Spleen (tissue), 11 donors: ENCODE measurements around the gene CEND1. TPM values are rescaled to one million over a fixed set of nuclear protein-coding genes. Genes with fewer than 3 reads are reported as not detected.

Source experiments
- DNase-seq: peaks from one replicate; pipeline ENCODE4 v3.0.0-alpha.2; 2020
- H3K27ac ChIP-seq, 8 donors: fragments of 200-600 bp; sonication (generic) in 7 of 8; 1 replicate in 4 of 8; 2 replicates in 4 of 8; pipeline versions ENCODE4 v1.5.0 to v1.8.0; 2016 to 2021; ENCODE audit warnings: inconsistent platforms in 4 of 8, mild to moderate bottlenecking in 4 of 8, moderate library complexity in 1 of 8
- H3K27me3 ChIP-seq, 7 donors: fragments of 200-600 bp; sonication (generic) in 6 of 7; replicated peaks in 1 of 7; 1 replicate in 4 of 7; 2 replicates in 3 of 7; pipeline versions ENCODE4 v1.5.0 to v1.8.0; 2016 to 2021; ENCODE audit warnings: inconsistent platforms in 3 of 7, mild to moderate bottlenecking in 1 of 7
- H3K36me3 ChIP-seq, 6 donors: fragments of 200-600 bp; sonication (generic) in 5 of 6; 1 replicate in 4 of 6; 2 replicates in 2 of 6; pipeline versions ENCODE4 v1.5.0 to v1.8.0; 2016 to 2021; ENCODE audit warnings: inconsistent platforms in 2 of 6
- H3K4me1 ChIP-seq, 6 donors: fragments of 200-600 bp; sonication (generic) in 5 of 6; 1 replicate in 3 of 6; 2 replicates in 3 of 6; pipeline versions ENCODE4 v1.5.0 to v1.8.0; 2016 to 2021; ENCODE audit warnings: inconsistent platforms in 3 of 6
- H3K4me3 ChIP-seq, 8 donors: fragments of 200-600 bp; sonication (generic) in 7 of 8; 1 replicate in 4 of 8; 2 replicates in 4 of 8; pipeline versions ENCODE4 v1.5.0 to v1.8.0; 2016 to 2021; ENCODE audit warnings: inconsistent platforms in 4 of 8, mild to moderate bottlenecking in 4 of 8, moderate library complexity in 2 of 8
- H3K9me3 ChIP-seq, 8 donors: fragments of 200-600 bp; sonication (generic) in 7 of 8; 1 replicate in 4 of 8; 2 replicates in 4 of 8; pipeline versions ENCODE4 v1.5.0 to v1.8.0; 2016 to 2021; ENCODE audit warnings: inconsistent platforms in 4 of 8
- CTCF ChIP-seq, 11 experiments: fragments of 200-600 bp in 7 of 11; fragments of 450-650 bp in 4 of 11; sonication (generic) in 4 of 11; IDR thresholded peaks in 8 of 11; conservative IDR thresholded peaks in 3 of 11; 1 replicate in 7 of 11; 2 replicates in 4 of 11; pipeline versions ENCODE4 v1.4.0 to v1.8.0; 2016 to 2021; ENCODE audit warnings: antibody characterized with exemption in 11 of 11, inconsistent platforms in 4 of 11, mild to moderate bottlenecking in 1 of 11
- POLR2A ChIP-seq, 3 donors: fragments of 450-650 bp; IDR thresholded peaks; one replicate each; pipeline ENCODE4 v1.5.1; 2017; ENCODE audit warnings: antibody characterized with exemption in 3 of 3, mild to moderate bottlenecking in 1 of 3
- POLR2AphosphoS5 ChIP-seq, 3 donors: sonication (generic); formaldehyde crosslinking; IDR thresholded peaks; one replicate each; pipeline ENCODE4 v1.5.1; 2017; ENCODE audit warnings: antibody characterized with exemption in 3 of 3
- WGBS, 5 donors: extraction: QIAGEN DNeasy Blood & Tissue Kit in 3 of 5; methylation state at CpG; one replicate each; pipeline versions ENCODE4 v1.1.5 to v1.1.7; 2013 to 2018; 5-methylcytosine and 5-hydroxymethylcytosine counted together
- intact Hi-C: fragments of 100-400 bp; cut with DNase I; formaldehyde crosslinking; loops from one replicate; pipeline ENCODE4 v1.15.0; 2023; ENCODE audit warnings: low total_unique reads
- polyA plus RNA-seq, 3 donors: library from polyadenylated mRNA; stranded (reverse); fragments of 200-250 nt; gene quantifications; one replicate each; pipeline ENCODE4 v1.2.1, GENCODE V29; 2013
- total RNA-seq, 7 donors: library from RNA; depleted of rRNA in 3 of 7; stranded (reverse); fragments of >200 nt in 3 of 7; fragmentation: NEBNext Ultra II Directional in 4 of 7; extraction: Animal tissue kit (Norgen Biotek cat#: 25700) in 4 of 7; gene quantifications; one replicate each; pipeline versions ENCODE4 v1.1.0 to v1.2.1, GENCODE V29; 2016 to 2021
- donor health status: healthy with polysubstance abuse.
- donor health status: DM: no; HTN: no; CAD: no; lungs with moderate emphysema.
- donor health status: DM: no; HTN: no; CAD: no.
- donor health status: Bipolar disorder and iron deficiency.
- donor health status: healthy.
- donor health status: DM: no; HTN: no; CAD: no.
- donor health status: DM: yes; HTN: yes; CAD: no.

Gene CEND1
- total and polyA plus RNA-seq, 10 donors = 0.29 to 0.42 (median 0.42) TPM; not detected in 7

GRCh38 chr11:776561-777287 lies 13.2 kb downstream of the CEND1 start:
- H3K27ac ChIP-seq = peak overlapping the region; percentile 43 to 91 (median 84)
- intact Hi-C loops = no loop called here
- peak overlapping the region; percentile 46 to 97 (median 76) for H3K4me3 ChIP-seq
- H3K9me3 ChIP-seq = no peaks in the 10 kb centered on the region
- 0 to 2% (median 2%) methylated on average over 25 to 65 of the region's 65 CpGs for WGBS, 5 donors
- H3K27me3 ChIP-seq = no peaks in the 10 kb centered on the region
- DNase-seq = peak; percentile 88
- peaks cover 14 to 74% (median 44%) of the 10 kb centered on the region in 6 donors for H3K4me1 ChIP-seq
- no peak for TF ChIP-seq CTCF (IDR thresholded peaks at IDR 0.05 in 8 of 11, conservative IDR thresholded peaks at IDR 0.05 in 3 of 11)
- TF ChIP-seq POLR2A (IDR thresholded peaks at IDR 0.05) = no peak
- TF ChIP-seq POLR2AphosphoS5 (IDR thresholded peaks at IDR 0.05) = no peak
- peaks cover 0 to 32% (median 21%) of the 10 kb centered on the region in 6 donors for H3K36me3 ChIP-seq

- 30 to 44% (median 42%) methylated on average over 10 to 11 of the region's 11 CpGs for WGBS, 5 donors
- no peak for TF ChIP-seq POLR2AphosphoS5 (IDR thresholded peaks at IDR 0.05)
- TF ChIP-seq CTCF (IDR thresholded peaks at IDR 0.05 in 8 of 11, conservative IDR thresholded peaks at IDR 0.05 in 3 of 11) = no peak
- no peak for TF ChIP-seq POLR2A (IDR thresholded peaks at IDR 0.05)
- Histone ChIP-seq H3K4me1 (peaks cover 14 to 73% (median 44%) of the 10 kb centered on the region in 6 donors), H3K4me3 (peak overlapping the region; percentile 46 to 97 (median 76)), H3K9me3 (no peaks in the 10 kb centered on the region), H3K27me3 (no peaks in the 10 kb centered on the region), H3K27ac (peak overlapping the region in 2 of 8 donors; percentile 88 to 91), H3K36me3 (peaks cover 0 to 37% (median 26%) of the 10 kb centered on the region in 6 donors)
- intact Hi-C loops = no loop called here
- DNase-seq = no peak
These were observed 13.7 kb downstream of the CEND1 start for GRCh38 chr11:776263-776560.

GRCh38 chr11:774873-775592 lies 14.9 kb downstream of the CEND1 start:
- Histone ChIP-seq H3K9me3 (no peaks in the 10 kb centered on the region), H3K36me3 (peaks cover 0 to 49% (median 38%) of the 10 kb centered on the region in 6 donors), H3K27ac (no peak overlapping the region), H3K27me3 (no peaks in the 10 kb centered on the region), H3K4me1 (peaks cover 14 to 66% (median 44%) of the 10 kb centered on the region in 6 donors), H3K4me3 (no peak overlapping the region)
- intact Hi-C loops = no loop called here
- peak in 1 of 3 donors; percentile 7 for TF ChIP-seq POLR2AphosphoS5 (IDR thresholded peaks at IDR 0.05)
- TF ChIP-seq CTCF (IDR thresholded peaks at IDR 0.05 in 8 of 11, conservative IDR thresholded peaks at IDR 0.05 in 3 of 11) = no peak
- no peak for TF ChIP-seq POLR2A (IDR thresholded peaks at IDR 0.05)
- 78 to 85% (median 81%) methylated on average over 19 to 20 of the region's 20 CpGs for WGBS, 5 donors
- DNase-seq = peak; percentile 76

- 92 to 98% (median 95%) methylated on average over 5 to 9 of the region's 9 CpGs for WGBS, 5 donors
- Histone ChIP-seq H3K9me3 (no peaks in the 10 kb centered on the region), H3K4me1 (peaks cover 14 to 54% (median 41%) of the 10 kb centered on the region in 6 donors), H3K27ac (no peak overlapping the region), H3K27me3 (no peaks in the 10 kb centered on the region), H3K36me3 (peaks cover 0 to 61% (median 42%) of the 10 kb centered on the region in 6 donors), H3K4me3 (no peak overlapping the region)
- TF ChIP-seq POLR2A (IDR thresholded peaks at IDR 0.05) (no peak), CTCF (IDR thresholded peaks at IDR 0.05 in 8 of 11, conservative IDR thresholded peaks at IDR 0.05 in 3 of 11) (no peak), POLR2AphosphoS5 (IDR thresholded peaks at IDR 0.05) (no peak)
- no peak for DNase-seq
- intact Hi-C loops = no loop called here
These were observed 16.1 kb downstream of the CEND1 start for GRCh38 chr11:773830-774229.
